Measurements from ENCODE around the gene DYNC2H1.

- no peak for TF ChIP-seq CTCF (IDR thresholded peaks at IDR 0.05)
- no peak for TF ChIP-seq EP300 (IDR thresholded peaks at IDR 0.05)
- no peak for TF ChIP-seq POLR2A (IDR thresholded peaks at IDR 0.05)
Observed at GRCh38 chr11:103497268-103497667, 388.0 kb downstream of the DYNC2H1 start.
